Breast epithelium (tissue), 3 donors: Measurements from ENCODE around the gene SPATA45.

ENCODE experiments used
- POLR2AphosphoS5 ChIP-seq, 3 donors: sonication (generic); formaldehyde crosslinking; IDR thresholded peaks; one replicate each; pipeline ENCODE4 v1.6.1; 2017; ENCODE audit warnings: antibody characterized with exemption in 3 of 3
- TF ChIP-seq, protein P1 (sequence below), 3 donors: fragments of 450-650 bp; IDR thresholded peaks; one replicate each; pipeline ENCODE4 v1.5.1; 2016 to 2017; ENCODE audit warnings: antibody characterized with exemption in 3 of 3, mild to moderate bottlenecking in 3 of 3, moderate library complexity in 3 of 3

DNA sequence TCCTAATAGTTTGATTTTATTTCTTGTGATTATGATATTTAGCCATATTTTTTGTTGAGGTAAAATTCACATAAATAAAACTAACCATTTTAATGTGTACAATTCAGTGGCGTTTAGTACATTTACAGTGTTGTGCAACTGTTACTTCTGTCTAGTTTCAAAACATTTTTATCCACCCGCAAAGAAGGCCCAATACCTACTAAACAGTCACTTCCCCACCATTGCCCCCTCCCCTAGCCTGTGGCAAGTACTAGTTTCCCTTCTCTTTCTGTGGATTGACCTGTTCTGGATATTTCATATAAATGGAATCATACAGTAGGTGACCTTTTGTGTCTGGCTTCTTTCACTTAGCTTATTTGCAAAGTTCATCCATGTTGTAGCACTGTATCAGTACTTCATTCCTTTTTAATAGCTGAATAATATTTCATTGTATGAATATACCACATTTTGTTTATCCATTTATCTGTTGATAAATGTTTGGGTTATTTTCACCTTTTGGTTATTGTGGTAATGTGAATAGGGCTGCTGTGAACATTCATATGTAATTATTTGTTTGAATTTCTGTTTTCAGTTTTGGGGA, 14.8 kb upstream of the SPATA45 start:
- TF ChIP-seq, protein P1, sequence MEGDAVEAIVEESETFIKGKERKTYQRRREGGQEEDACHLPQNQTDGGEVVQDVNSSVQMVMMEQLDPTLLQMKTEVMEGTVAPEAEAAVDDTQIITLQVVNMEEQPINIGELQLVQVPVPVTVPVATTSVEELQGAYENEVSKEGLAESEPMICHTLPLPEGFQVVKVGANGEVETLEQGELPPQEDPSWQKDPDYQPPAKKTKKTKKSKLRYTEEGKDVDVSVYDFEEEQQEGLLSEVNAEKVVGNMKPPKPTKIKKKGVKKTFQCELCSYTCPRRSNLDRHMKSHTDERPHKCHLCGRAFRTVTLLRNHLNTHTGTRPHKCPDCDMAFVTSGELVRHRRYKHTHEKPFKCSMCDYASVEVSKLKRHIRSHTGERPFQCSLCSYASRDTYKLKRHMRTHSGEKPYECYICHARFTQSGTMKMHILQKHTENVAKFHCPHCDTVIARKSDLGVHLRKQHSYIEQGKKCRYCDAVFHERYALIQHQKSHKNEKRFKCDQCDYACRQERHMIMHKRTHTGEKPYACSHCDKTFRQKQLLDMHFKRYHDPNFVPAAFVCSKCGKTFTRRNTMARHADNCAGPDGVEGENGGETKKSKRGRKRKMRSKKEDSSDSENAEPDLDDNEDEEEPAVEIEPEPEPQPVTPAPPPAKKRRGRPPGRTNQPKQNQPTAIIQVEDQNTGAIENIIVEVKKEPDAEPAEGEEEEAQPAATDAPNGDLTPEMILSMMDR (IDR thresholded peaks at IDR 0.05): no peak
- no peak for TF ChIP-seq POLR2AphosphoS5 (IDR thresholded peaks at IDR 0.05)
